GM23338 (cell line): ENCODE measurements around the gene CD22. TPM values are rescaled to one million over a fixed set of nuclear protein-coding genes. Genes with fewer than 3 reads are reported as not detected.

ENCODE experiments used
- ATAC-seq: fragments of 200-7000 bp; cut with Tn5 transposase; 3 replicates; pipeline ENCODE4 v1.9.1; 2020
- DNase-seq: peaks from one replicate; pipeline ENCODE4 v3.0.0-alpha.2; 2015; ENCODE audit warnings: low spot score
- H2AFZ ChIP-seq: fragments of 200-600 bp; sonication (generic); 2 replicates; pipeline ENCODE4 v1.8.0; 2016; ENCODE audit warnings: antibody characterized with exemption, mild to moderate bottlenecking, moderate library complexity
- H3F3A ChIP-seq: fragments of 200-600 bp; sonication (generic); replicated peaks from 2 replicates; pipeline ENCODE4 v1.8.0; 2017; ENCODE audit warnings: antibody characterized with exemption, mixed run types, low read depth
- H3K27ac ChIP-seq: fragments of 200-600 bp; sonication (generic); 2 replicates; pipeline ENCODE4 v1.6.1; 2016; ENCODE audit warnings: low read depth
- H3K27me3 ChIP-seq: fragments of 200-600 bp; sonication (generic); 2 replicates; pipeline ENCODE4 v1.8.0; 2016; ENCODE audit warnings: mild to moderate bottlenecking, mixed run types, moderate library complexity; ENCODE audit not compliant: insufficient read depth
- H3K36me3 ChIP-seq: fragments of 200-600 bp; sonication (generic); 2 replicates; pipeline ENCODE4 v1.8.0; 2016; ENCODE audit warnings: mild to moderate bottlenecking; ENCODE audit not compliant: insufficient read depth
- H3K4me1 ChIP-seq: fragments of 200-600 bp; sonication (generic); 2 replicates; pipeline ENCODE4 v1.8.0; 2016; ENCODE audit warnings: mild to moderate bottlenecking, moderate library complexity; ENCODE audit not compliant: insufficient read depth
- H3K4me2 ChIP-seq: fragments of 200-600 bp; sonication (generic); 2 replicates; pipeline ENCODE4 v1.7.1; 2017; ENCODE audit warnings: mixed run types
- H3K4me3 ChIP-seq: fragments of 200-600 bp; sonication (generic); 2 replicates; pipeline ENCODE4 v1.6.1; 2016; ENCODE audit warnings: mixed run types
- H3K79me2 ChIP-seq: fragments of 200-600 bp; sonication (generic); replicated peaks from 2 replicates; pipeline ENCODE4 v1.8.0; 2017; ENCODE audit warnings: mild to moderate bottlenecking; ENCODE audit not compliant: insufficient read depth
- H3K9me2 ChIP-seq: fragments of 200-600 bp; sonication (generic); 2 replicates; pipeline ENCODE4 v1.8.0; 2017; ENCODE audit not compliant: insufficient read depth
- H4K20me1 ChIP-seq: fragments of 200-600 bp; sonication (generic); replicated peaks from 2 replicates; pipeline ENCODE4 v1.8.0; 2017; ENCODE audit warnings: mild to moderate bottlenecking; ENCODE audit not compliant: insufficient read depth
- H3K27ac Mint-ChIP-seq: 2 replicates; pipeline ENCODE4 v1.8.0; 2020; ENCODE audit warnings: inconsistent platforms, mild to moderate bottlenecking, moderate library complexity, mixed read lengths
- H3K27me3 Mint-ChIP-seq: 3 replicates; pipeline ENCODE4 v1.8.0; 2022; ENCODE audit warnings: low read depth, mild to moderate bottlenecking, moderate library complexity, mixed read lengths, inconsistent platforms; ENCODE audit not compliant: insufficient read depth, poor library complexity
- H3K36me3 Mint-ChIP-seq: 3 replicates; pipeline ENCODE4 v1.8.0; 2021; ENCODE audit warnings: low read depth, mild to moderate bottlenecking, inconsistent platforms, moderate library complexity, mixed read lengths
- H3K4me1 Mint-ChIP-seq: 3 replicates; pipeline ENCODE4 v1.8.0; 2020; ENCODE audit warnings: mild to moderate bottlenecking, inconsistent platforms, mixed read lengths
- H3K4me3 Mint-ChIP-seq: 3 replicates; pipeline ENCODE4 v1.8.0; 2021; ENCODE audit warnings: moderate library complexity, mild to moderate bottlenecking, inconsistent platforms, mixed read lengths
- H3K9me3 Mint-ChIP-seq: 3 replicates; pipeline ENCODE4 v1.8.0; 2020; ENCODE audit warnings: moderate library complexity, mild to moderate bottlenecking, inconsistent platforms, mixed read lengths
- CREB1 ChIP-seq: fragments of 250-450 bp; sonication (Bioruptor Pico); IDR thresholded peaks from 2 replicates; pipeline ENCODE4 v1.5.0; 2020; ENCODE audit warnings: low read depth, mild to moderate bottlenecking, moderate library complexity
- CTCF ChIP-seq, 2 experiments: fragments of 200-600 bp in 1 of 2; sonication (generic) in 1 of 2; conservative IDR thresholded peaks; 2 replicates each; pipeline versions ENCODE4 v1.5.1 to v1.6.1; 2016 to 2017; ENCODE audit warnings: antibody characterized with exemption in 2 of 2, low read depth in 2 of 2, mild to moderate bottlenecking in 2 of 2, moderate library complexity in 1 of 2
- ETS1 ChIP-seq: IDR thresholded peaks from 2 replicates; pipeline ENCODE4 v1.6.1; 2016; ENCODE audit warnings: antibody characterized with exemption
- EZH2 ChIP-seq: fragments of 200-600 bp; sonication (generic); IDR thresholded peaks from one replicate; pipeline ENCODE4 v1.8.0; 2017; ENCODE audit warnings: antibody characterized with exemption, mild to moderate bottlenecking, low read depth; ENCODE audit not compliant: unreplicated experiment
- EZH2phosphoT487 ChIP-seq: fragments of 200-600 bp; sonication (generic); IDR thresholded peaks from one replicate; pipeline ENCODE4 v1.8.1; 2018; ENCODE audit warnings: antibody characterized with exemption; ENCODE audit not compliant: unreplicated experiment
- JUNB ChIP-seq: IDR thresholded peaks from one replicate; pipeline ENCODE4 v1.6.1; 2016; ENCODE audit warnings: antibody characterized with exemption; ENCODE audit not compliant: unreplicated experiment
- POLR2AphosphoS5 ChIP-seq: IDR thresholded peaks from 2 replicates; pipeline ENCODE4 v1.6.1; 2016; ENCODE audit warnings: antibody characterized with exemption, low read depth
- REST ChIP-seq: IDR thresholded peaks from one replicate; pipeline ENCODE4 v1.6.1; 2018; ENCODE audit warnings: antibody characterized with exemption; ENCODE audit not compliant: unreplicated experiment
- STAT1 ChIP-seq: IDR thresholded peaks from one replicate; pipeline ENCODE4 v1.6.1; 2016; ENCODE audit warnings: antibody characterized with exemption; ENCODE audit not compliant: unreplicated experiment
- ZNF331 ChIP-seq: fragments of 250-450 bp; sonication (Bioruptor Pico); IDR thresholded peaks from 2 replicates; pipeline ENCODE4 v1.5.0; 2020; ENCODE audit warnings: low read depth, mild to moderate bottlenecking, moderate library complexity
- ZNF462 ChIP-seq: fragments of 250-450 bp; sonication (Bioruptor Pico); IDR thresholded peaks from 2 replicates; pipeline ENCODE4 v1.5.0; 2020; ENCODE audit warnings: mild to moderate bottlenecking, moderate library complexity
- polyA plus RNA-seq: library from polyadenylated mRNA; unstranded; fragments of >200 nt; fragmentation: Nextera tagmentation; extraction: Ambion mirVana; gene quantifications from 2 replicates; pipeline ENCODE4 v1.2.1, GENCODE V29; 2016
- total RNA-seq: library from RNA; depleted of rRNA; stranded (reverse); fragments of >200 nt; shearing (Covaris generic); gene quantifications from 2 replicates; pipeline ENCODE4 v1.2.3, GENCODE V29; 2014

CD22 gene
- total and polyA plus RNA-seq, 2 experiments from 2014 or later: 0.10 to 0.32 TPM

- Mint-ChIP-seq H3K27me3 (peaks cover 12% of the 10 kb centered on the region), H3K9me3 (peaks cover 20% of the 10 kb centered on the region), H3K27ac (no peak overlapping the region), H3K4me1 (peaks cover 10% of the 10 kb centered on the region), H3K36me3 (no peaks in the 10 kb centered on the region; the same call in 2 of the 3 replicates), H3K4me3 (no peak overlapping the region)
- Histone ChIP-seq H3K9me2 (no peaks in the 10 kb centered on the region; the same call in 1 of the 2 replicates), H4K20me1 (no peaks in the 10 kb centered on the region), H3K4me1 (peaks cover 6% of the 10 kb centered on the region), H3K27ac (no peak overlapping the region), H3K27me3 (no peaks in the 10 kb centered on the region), H3K4me3 (no peak overlapping the region), H3K79me2 (no peaks in the 10 kb centered on the region), H3F3A (no peaks in the 10 kb centered on the region), H2AFZ (no peak overlapping the region), H3K36me3 (no peaks in the 10 kb centered on the region), H3K4me2 (no peak overlapping the region)
- DNase-seq (no peak), ATAC-seq (no peak)
- TF ChIP-seq CREB1 (CRISPR knock-in tag) (no peak), CTCF (conservative IDR thresholded peaks at IDR 0.05; ENCODE audit: low read depth in 2 of 2) (no peak), EZH2 (no peak), JUNB (no peak), REST (no peak), ETS1 (no peak), ZNF462 (CRISPR knock-in tag) (no peak), STAT1 (no peak), POLR2AphosphoS5 (no peak), ZNF331 (CRISPR knock-in tag) (no peak), EZH2phosphoT487 (no peak)
Observed at GRCh38 chr19:35375505-35376307, 46.7 kb downstream of the CD22 start.
